H9 (cell line): ENCODE results near the gene ANKH. TPM values are rescaled to one million over a fixed set of nuclear protein-coding genes. Genes with fewer than 3 reads are reported as not detected.

Experiments used
- DNase-seq: peaks from one replicate; pipeline ENCODE4 v3.0.0-alpha.2; 2017
- H2AFZ ChIP-seq: one replicate; pipeline ENCODE4 v1.6.1; 2013; ENCODE audit warnings: mild to moderate bottlenecking, low read length, control low read depth, moderate library complexity
- H2AK5ac ChIP-seq: 2 replicates; pipeline ENCODE4 v1.6.1; 2013; ENCODE audit warnings: low read length, control low read depth, mixed read lengths; ENCODE audit not compliant: insufficient read length
- H2BK120ac ChIP-seq: one replicate; pipeline ENCODE4 v1.6.1; 2013; ENCODE audit warnings: low read depth, mild to moderate bottlenecking, low read length, control low read depth, inconsistent platforms; ENCODE audit not compliant: poor library complexity, severe bottlenecking
- H2BK12ac ChIP-seq: 2 replicates; pipeline ENCODE4 v1.6.1; 2013; ENCODE audit warnings: low read length, control low read depth, mixed read lengths, low read depth; ENCODE audit not compliant: insufficient read length
- H2BK15ac ChIP-seq: 2 replicates; pipeline ENCODE4 v1.6.1; 2013; ENCODE audit warnings: low read depth, low read length, control low read depth
- H2BK20ac ChIP-seq: one replicate; pipeline ENCODE4 v1.6.1; 2013; ENCODE audit warnings: low read depth, mild to moderate bottlenecking, low read length, control low read depth, inconsistent platforms; ENCODE audit not compliant: poor library complexity, severe bottlenecking
- H2BK5ac ChIP-seq: 2 replicates; pipeline ENCODE4 v1.6.1; 2013; ENCODE audit warnings: low read length, control low read depth, mixed read lengths; ENCODE audit not compliant: insufficient read length
- H3K14ac ChIP-seq: 2 replicates; pipeline ENCODE4 v1.6.1; 2013; ENCODE audit warnings: low read length, control low read depth; ENCODE audit not compliant: insufficient read depth
- H3K18ac ChIP-seq: 2 replicates; pipeline ENCODE4 v1.6.1; 2013; ENCODE audit warnings: low read depth, mild to moderate bottlenecking, mixed read lengths, low read length, control low read depth; ENCODE audit not compliant: insufficient read length
- H3K23ac ChIP-seq: 2 replicates; pipeline ENCODE4 v1.6.1; 2013; ENCODE audit warnings: low read length, control low read depth, mixed read lengths, low read depth; ENCODE audit not compliant: insufficient read length
- H3K23me2 ChIP-seq: 2 replicates; pipeline ENCODE4 v1.6.1; 2013; ENCODE audit warnings: low read depth, mild to moderate bottlenecking, mixed read lengths, low read length, control low read depth; ENCODE audit not compliant: insufficient read length, poor library complexity, severe bottlenecking
- H3K27ac ChIP-seq: 2 replicates; pipeline ENCODE4 v1.5.1; 2013; ENCODE audit warnings: low read length, control low read depth, mixed read lengths, low read depth; ENCODE audit not compliant: insufficient read length
- H3K27me3 ChIP-seq: 2 replicates; pipeline ENCODE4 v1.6.1; 2013; ENCODE audit warnings: low read length, control low read depth, inconsistent platforms; ENCODE audit not compliant: insufficient read depth
- H3K4ac ChIP-seq: 2 replicates; pipeline ENCODE4 v1.6.1; 2013; ENCODE audit warnings: low read depth, mild to moderate bottlenecking, control low read depth, inconsistent platforms, low read length, moderate library complexity
- H3K4me1 ChIP-seq: 2 replicates; pipeline ENCODE4 v1.6.1; 2013; ENCODE audit warnings: low read length, control low read depth, inconsistent platforms; ENCODE audit not compliant: insufficient read depth
- H3K4me2 ChIP-seq: 2 replicates; pipeline ENCODE4 v1.6.1; 2013; ENCODE audit warnings: low read length, control low read depth, mixed read lengths; ENCODE audit not compliant: insufficient read length, insufficient read depth
- H3K56ac ChIP-seq: 2 replicates; pipeline ENCODE4 v1.6.1; 2013; ENCODE audit warnings: low read depth, mild to moderate bottlenecking, mixed read lengths, low read length, control low read depth; ENCODE audit not compliant: insufficient read length
- H3K79me1 ChIP-seq: 2 replicates; pipeline ENCODE4 v1.6.1; 2013; ENCODE audit warnings: low read depth, mild to moderate bottlenecking, moderate library complexity, low read length, control low read depth, inconsistent platforms; ENCODE audit not compliant: insufficient read depth, poor library complexity, severe bottlenecking
- H3K79me2 ChIP-seq: 2 replicates; pipeline ENCODE4 v1.6.1; 2013; ENCODE audit warnings: low read length, control low read depth, inconsistent platforms; ENCODE audit not compliant: insufficient read depth
- H3K9ac ChIP-seq: 2 replicates; pipeline ENCODE4 v1.6.1; 2013; ENCODE audit warnings: low read length, control low read depth, mixed read lengths; ENCODE audit not compliant: insufficient read length; ENCODE audit errors: extremely low read depth
- H3K9me3 ChIP-seq: one replicate; pipeline ENCODE4 v1.6.1; 2013; ENCODE audit warnings: low read depth, low read length, inconsistent platforms; ENCODE audit not compliant: control insufficient read depth
- H3T11ph ChIP-seq: one replicate; pipeline ENCODE4 v1.6.1; 2013; ENCODE audit warnings: mild to moderate bottlenecking, low read length, control low read depth, inconsistent platforms
- H4K20me1 ChIP-seq: one replicate; pipeline ENCODE4 v1.6.1; 2013; ENCODE audit not compliant: control insufficient read depth, insufficient read length, insufficient read depth
- H4K5ac ChIP-seq: 2 replicates; pipeline ENCODE4 v1.6.1; 2013; ENCODE audit warnings: low read depth, mild to moderate bottlenecking, mixed read lengths, low read length, control low read depth; ENCODE audit not compliant: insufficient read length
- H4K8ac ChIP-seq: replicated peaks from 2 replicates; pipeline ENCODE4 v1.6.1; 2013; ENCODE audit warnings: low read length, control low read depth, mixed read lengths, low read depth; ENCODE audit not compliant: insufficient read length
- H4K91ac ChIP-seq: 2 replicates; pipeline ENCODE4 v1.6.1; 2013; ENCODE audit warnings: low read depth, mild to moderate bottlenecking, moderate library complexity, mixed read lengths, low read length, control low read depth; ENCODE audit not compliant: insufficient read length
- H3K27ac Mint-ChIP-seq, 3 experiments: 2 replicates in 2 of 3; 3 replicates in 1 of 3; pipeline ENCODE4 v1.8.0; 2020 to 2021; ENCODE audit warnings: mixed read lengths in 3 of 3, mild to moderate bottlenecking in 1 of 3, moderate library complexity in 1 of 3
- H3K27me3 Mint-ChIP-seq: 2 replicates; pipeline ENCODE4 v1.8.0; 2021; ENCODE audit warnings: low read depth, mild to moderate bottlenecking, moderate library complexity, mixed read lengths
- H3K36me3 Mint-ChIP-seq, 3 experiments: 2 replicates in 2 of 3; 3 replicates in 1 of 3; pipeline ENCODE4 v1.8.0; 2020 to 2021; ENCODE audit warnings: low read depth in 3 of 3, mixed read lengths in 3 of 3; ENCODE audit not compliant: insufficient read depth in 1 of 3
- H3K4me1 Mint-ChIP-seq, 2 experiments: 2 replicates each; pipeline ENCODE4 v1.8.0; 2020; ENCODE audit warnings: mixed read lengths in 2 of 2
- H3K4me3 Mint-ChIP-seq, 2 experiments: 2 replicates in 1 of 2; 3 replicates in 1 of 2; pipeline ENCODE4 v1.8.0; 2020 to 2021; ENCODE audit warnings: mild to moderate bottlenecking in 2 of 2, mixed read lengths in 2 of 2, moderate library complexity in 1 of 2
- H3K9me3 Mint-ChIP-seq, 2 experiments: 2 replicates in 1 of 2; 3 replicates in 1 of 2; pipeline ENCODE4 v1.8.0; 2020; ENCODE audit warnings: mild to moderate bottlenecking in 2 of 2, mixed read lengths in 2 of 2, moderate library complexity in 1 of 2
- CTCF ChIP-seq: fragments of 200-600 bp; sonication (generic); conservative IDR thresholded peaks from 3 replicates; pipeline ENCODE4 v1.8.0; 2021; ENCODE audit warnings: antibody characterized with exemption, mild to moderate bottlenecking
- WGBS: extraction: QIAGEN DNeasy Blood & Tissue Kit; methylation state at CpG from one replicate; pipeline ENCODE4 v1.1.7; 2013; ENCODE audit warnings: missing lambda C conversion rate, low lambda C conversion rate, mixed read lengths; ENCODE audit not compliant: insufficient read length; ENCODE audit errors: extremely low coverage; 5-methylcytosine and 5-hydroxymethylcytosine counted together
- total RNA-seq: library from RNA; stranded (reverse); gene quantifications from 2 replicates; pipeline ENCODE4 v1.2.1, GENCODE V29; 2021

The ANKH gene
- total RNA-seq, 1 experiment from 2014 or later, result 9.6 TPM

- no peak overlapping the region for H3K27ac ChIP-seq
- no peak overlapping the region for H3K4ac ChIP-seq
- H2AFZ ChIP-seq, result no peak overlapping the region
- H3K9me3 ChIP-seq, result no peaks in the 10 kb centered on the region
- no CpG with 5 or more reads among the region's 21 CpGs for WGBS
- no peak for DNase-seq
- H3K27me3 ChIP-seq, result no peaks in the 10 kb centered on the region
- Mint-ChIP-seq H3K27ac (no peak overlapping the region), H3K4me3 (no peak overlapping the region), H3K27me3 (no peaks in the 10 kb centered on the region), H3K36me3 (no peaks in the 10 kb centered on the region), H3K4me1 (peaks cover 31 to 33% of the 10 kb centered on the region in 2 experiments), H3K9me3 (no peaks in the 10 kb centered on the region; a peak in 1 of 5 replicates)
- H3K4me2 ChIP-seq, result no peak overlapping the region
- no peak overlapping the region for H3T11ph ChIP-seq
- H4K5ac ChIP-seq, result no peak overlapping the region
- no peak overlapping the region for H2AK5ac ChIP-seq
- H3K79me2 ChIP-seq, result no peaks in the 10 kb centered on the region
- H4K20me1 ChIP-seq, result no peaks in the 10 kb centered on the region
- H3K56ac ChIP-seq, result no peak overlapping the region
- no peak for TF ChIP-seq CTCF
- H3K23me2 ChIP-seq, result no peaks in the 10 kb centered on the region
- H2BK15ac ChIP-seq, result no peak overlapping the region
- no peak overlapping the region for H3K18ac ChIP-seq
- H4K8ac ChIP-seq, result no peak overlapping the region
- H2BK12ac ChIP-seq, result no peak overlapping the region
- no peak overlapping the region for H3K9ac ChIP-seq
- no peaks in the 10 kb centered on the region; the same call in none of the 2 replicates for H3K4me1 ChIP-seq
- no peaks in the 10 kb centered on the region for H3K79me1 ChIP-seq
- H2BK5ac ChIP-seq, result no peak overlapping the region
- H2BK20ac ChIP-seq, result no peak overlapping the region
- no peak overlapping the region for H3K23ac ChIP-seq
- peak overlapping the region; percentile 76 for H4K91ac ChIP-seq
- peak overlapping the region; percentile 68; the same call in 1 of the 2 replicates for H3K14ac ChIP-seq
- no peak overlapping the region for H2BK120ac ChIP-seq
Observed at GRCh38 chr5:14848385-14848784, 23.2 kb downstream of the ANKH start.
